SK-N-DZ (cell line): ENCODE measurements around the gene SRGAP1.
"Not testable (repeated sequence)": the region's sequence is repeated elsewhere in the genome, so short reads cannot be mapped to it uniquely, and the experiment has no call there.

ENCODE experiments used
- DNase-seq: peaks from one replicate; pipeline ENCODE4 v3.0.0-alpha.2; 2015; ENCODE audit warnings: low spot score
- small RNA-seq, 2 experiments: library from RNA; depleted of rRNA; stranded (forward); fragments of <200 nt; gene quantifications; one replicate each; pipeline ENCODE3, GENCODE V24; 2014

Gene SRGAP1

DNA sequence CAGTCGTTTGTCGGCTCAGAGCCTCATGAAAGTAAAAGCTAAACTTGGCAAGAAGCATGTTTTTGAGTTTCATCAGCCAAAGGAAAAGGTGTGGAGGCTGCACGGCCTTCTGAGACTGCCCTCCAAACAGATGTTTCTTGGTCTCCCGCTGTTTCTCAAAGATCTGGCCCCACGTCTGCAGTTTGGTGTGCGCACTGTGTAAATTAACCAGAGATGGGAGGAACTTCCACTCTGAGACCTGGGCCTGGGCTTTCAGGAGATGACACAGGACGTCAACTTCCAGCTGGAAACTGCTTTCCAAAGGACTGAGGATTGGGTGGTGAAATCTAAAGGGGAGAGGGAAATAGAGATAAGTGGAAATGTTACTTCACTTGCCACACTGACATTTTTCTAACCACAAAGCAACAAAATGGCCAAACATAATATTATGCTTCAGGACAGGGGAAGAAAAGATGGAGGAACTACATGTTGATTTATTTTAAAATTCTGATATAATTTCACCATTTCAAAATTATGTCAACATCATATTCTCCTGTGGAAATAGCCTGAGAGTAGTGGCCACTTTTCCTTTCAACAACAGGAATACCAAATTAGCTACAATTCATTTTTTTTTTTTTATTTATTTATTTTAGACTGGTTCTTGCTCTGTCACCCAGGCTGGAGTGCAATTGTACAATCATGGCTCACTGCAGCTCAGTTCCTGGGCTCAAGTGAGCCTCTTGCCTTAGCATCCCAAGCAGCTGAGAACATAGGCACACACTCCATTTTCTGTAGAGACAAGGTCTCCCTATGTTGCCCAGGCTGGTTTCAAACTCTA, 350.0 kb downstream of the SRGAP1 start:
- no peak for DNase-seq

GRCh38 chr12:64195841-64196240, 351.3 kb downstream of the SRGAP1 start:
- not testable (repeated sequence) for DNase-seq

- DNase-seq = no peak
Observed at GRCh38 chr12:64203036-64203435, 358.5 kb downstream of the SRGAP1 start.

DNA sequence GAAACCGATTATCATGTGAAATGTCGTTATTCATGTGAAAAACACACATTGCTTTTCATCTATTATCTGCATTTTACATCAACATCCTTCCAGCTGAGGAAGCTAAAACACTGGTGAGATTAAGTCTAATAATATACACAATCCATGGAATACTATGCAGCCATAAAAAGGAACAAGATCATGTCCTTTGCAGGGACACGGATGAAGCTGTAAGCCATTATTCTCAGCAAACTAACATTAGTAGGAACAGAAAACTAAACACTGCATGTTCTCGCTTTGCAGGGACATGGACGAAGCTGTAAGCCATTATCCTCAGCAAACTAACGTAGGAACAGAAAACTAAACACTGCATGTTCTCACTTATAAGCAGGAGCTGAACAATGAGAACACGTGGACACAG, 359.3 kb downstream of the SRGAP1 start:
- DNase-seq = no peak

DNA sequence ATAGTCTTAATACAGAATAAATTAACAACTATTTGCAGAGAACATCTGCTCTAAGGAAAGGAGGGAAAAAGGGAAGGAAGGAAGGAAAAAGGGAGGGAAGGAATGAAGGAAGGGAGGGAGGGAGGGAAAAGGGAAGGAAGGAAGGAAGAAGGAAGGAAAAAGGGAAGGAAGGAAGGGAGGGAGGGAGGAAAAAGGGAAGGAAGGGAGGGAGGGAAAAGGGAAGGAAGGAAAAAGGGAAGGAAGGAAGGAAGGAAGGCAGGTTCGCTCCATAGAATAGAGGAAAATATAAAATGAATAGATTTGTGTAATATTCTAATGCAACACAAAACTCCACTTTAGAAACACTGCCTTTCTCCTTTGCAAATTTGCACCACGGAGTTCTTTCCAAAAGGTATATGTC, 361.0 kb downstream of the SRGAP1 start:
- DNase-seq = no peak

DNA sequence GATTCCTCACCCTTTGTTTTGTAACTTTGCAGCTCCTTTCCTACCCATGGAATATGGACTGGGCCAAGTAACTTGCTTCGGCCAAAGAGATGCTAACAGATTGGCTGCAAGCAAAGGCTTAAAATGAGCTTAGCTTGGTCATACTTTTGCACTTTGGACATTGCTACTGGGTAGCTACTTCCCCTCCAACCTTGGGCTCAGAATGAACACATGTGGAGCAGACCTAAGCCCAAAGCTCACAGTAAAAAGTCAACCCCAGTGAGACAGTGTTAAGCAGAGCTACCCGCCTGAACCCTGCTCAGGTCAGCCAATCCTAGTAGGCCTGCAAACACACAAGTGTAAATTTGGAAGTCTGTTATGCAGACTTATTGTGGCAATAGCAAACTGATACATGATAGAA, 363.0 kb downstream of the SRGAP1 start:
- DNase-seq = no peak

Small RNA genes within 50 kb of the gene (small RNA-seq; reads per million reads assigned to genes)
- gene AC020611.1 (0 reads per million in 2 experiments), gene RNU6-1009P (0 reads per million in 2 experiments)
